Ascending aorta (tissue), 2 donors: ENCODE data around the gene CREB5. TPM values are rescaled to one million over a fixed set of nuclear protein-coding genes. Genes with fewer than 3 reads are reported as not detected.

ENCODE experiments used
- DNase-seq, 2 donors: peaks; one replicate each; pipeline ENCODE4 v3.0.0-alpha.2; 2019; ENCODE audit warnings: low spot score in 2 of 2
- H3K27ac ChIP-seq, 2 donors: fragments of 200-600 bp; sonication (generic); one replicate each; pipeline ENCODE4 v1.5.1; 2016 to 2017; ENCODE audit warnings: mild to moderate bottlenecking in 1 of 2
- H3K27me3 ChIP-seq: fragments of 200-600 bp; sonication (generic); one replicate; pipeline ENCODE4 v1.5.1; 2017
- H3K36me3 ChIP-seq, 2 donors: fragments of 200-600 bp; sonication (generic); one replicate each; pipeline ENCODE4 v1.5.1; 2016
- H3K4me1 ChIP-seq, 2 donors: fragments of 200-600 bp; sonication (generic); one replicate each; pipeline ENCODE4 v1.5.1; 2016 to 2017; ENCODE audit warnings: mild to moderate bottlenecking in 1 of 2
- H3K4me3 ChIP-seq, 2 donors: fragments of 200-600 bp; sonication (generic); one replicate each; pipeline ENCODE4 v1.5.1; 2016 to 2017; ENCODE audit warnings: mild to moderate bottlenecking in 1 of 2
- H3K9me3 ChIP-seq, 2 donors: fragments of 200-600 bp; sonication (generic); one replicate each; pipeline ENCODE4 v1.5.1; 2016
- intact Hi-C: fragments of 100-400 bp; cut with DNase I; formaldehyde crosslinking; loops from one replicate; pipeline ENCODE4 v1.15.1; 2023
- total RNA-seq: library from RNA; depleted of rRNA; stranded (reverse); fragments of >200 nt; gene quantifications from one replicate; pipeline ENCODE4 v1.1.0, GENCODE V29; 2016
- TF ChIP-seq, protein P1 (sequence below), 3 experiments: fragments of 200-600 bp in 2 of 3; fragments of 450-650 bp in 1 of 3; sonication (generic) in 2 of 3; IDR thresholded peaks; one replicate each; pipeline ENCODE4 v1.5.1; 2016 to 2019; ENCODE audit warnings: antibody characterized with exemption in 3 of 3, mild to moderate bottlenecking in 1 of 3, moderate library complexity in 1 of 3

CREB5 gene
- total RNA-seq, 1 donor from 2014 or later: 143 TPM

DNA sequence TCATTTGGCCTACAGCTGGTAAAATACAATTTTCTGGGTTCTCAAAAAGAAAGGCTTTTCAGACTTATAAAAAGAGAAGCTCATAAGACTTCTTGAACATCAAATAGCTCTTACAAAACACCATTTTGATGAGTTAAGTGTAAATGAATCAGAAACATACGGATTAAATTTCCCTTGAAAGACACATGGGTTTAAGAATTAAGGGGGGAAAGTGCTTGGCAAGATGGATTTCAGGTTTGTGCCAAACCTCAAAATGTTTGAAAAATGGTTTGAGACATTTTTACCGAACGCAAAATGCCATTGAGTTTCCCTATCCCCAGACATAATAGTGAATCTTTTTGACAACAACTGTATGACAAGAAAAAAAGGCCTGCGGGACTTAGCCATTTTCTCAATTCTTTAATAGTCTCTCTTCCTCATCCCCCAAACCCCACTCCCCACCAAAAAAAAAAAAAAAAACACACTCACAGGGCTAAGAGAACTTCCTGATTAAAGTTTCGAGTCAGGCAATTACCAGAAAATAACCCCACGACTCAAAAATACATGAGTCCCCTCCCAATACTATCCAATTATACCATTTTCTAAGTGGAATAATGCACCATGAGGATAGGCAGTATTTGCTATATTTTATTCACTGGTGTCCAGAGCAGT, 285.7 kb downstream of the CREB5 start:
- Histone ChIP-seq H3K4me3 (no peak overlapping the region), H3K36me3 (no peaks in the 10 kb centered on the region), H3K27ac (no peak overlapping the region), H3K9me3 (no peaks in the 10 kb centered on the region), H3K27me3 (no peaks in the 10 kb centered on the region), H3K4me1 (peaks cover 5 to 11% of the 10 kb centered on the region in 2 donors)
- DNase-seq: no peak
- TF ChIP-seq, protein P1, sequence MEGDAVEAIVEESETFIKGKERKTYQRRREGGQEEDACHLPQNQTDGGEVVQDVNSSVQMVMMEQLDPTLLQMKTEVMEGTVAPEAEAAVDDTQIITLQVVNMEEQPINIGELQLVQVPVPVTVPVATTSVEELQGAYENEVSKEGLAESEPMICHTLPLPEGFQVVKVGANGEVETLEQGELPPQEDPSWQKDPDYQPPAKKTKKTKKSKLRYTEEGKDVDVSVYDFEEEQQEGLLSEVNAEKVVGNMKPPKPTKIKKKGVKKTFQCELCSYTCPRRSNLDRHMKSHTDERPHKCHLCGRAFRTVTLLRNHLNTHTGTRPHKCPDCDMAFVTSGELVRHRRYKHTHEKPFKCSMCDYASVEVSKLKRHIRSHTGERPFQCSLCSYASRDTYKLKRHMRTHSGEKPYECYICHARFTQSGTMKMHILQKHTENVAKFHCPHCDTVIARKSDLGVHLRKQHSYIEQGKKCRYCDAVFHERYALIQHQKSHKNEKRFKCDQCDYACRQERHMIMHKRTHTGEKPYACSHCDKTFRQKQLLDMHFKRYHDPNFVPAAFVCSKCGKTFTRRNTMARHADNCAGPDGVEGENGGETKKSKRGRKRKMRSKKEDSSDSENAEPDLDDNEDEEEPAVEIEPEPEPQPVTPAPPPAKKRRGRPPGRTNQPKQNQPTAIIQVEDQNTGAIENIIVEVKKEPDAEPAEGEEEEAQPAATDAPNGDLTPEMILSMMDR (IDR thresholded peaks at IDR 0.05): no peak
- intact Hi-C loops: no loop called here

- TF ChIP-seq, protein P1 (IDR thresholded peaks at IDR 0.05): no peak
- peak overlapping the region; percentile 8 to 46 for H3K27ac ChIP-seq
- H3K4me1 ChIP-seq: peaks cover 5 to 11% of the 10 kb centered on the region in 2 donors
- no peaks in the 10 kb centered on the region for H3K27me3 ChIP-seq
- peak overlapping the region in 1 of 2 donors; percentile 47 for H3K4me3 ChIP-seq
- no peak for DNase-seq
- H3K9me3 ChIP-seq: no peaks in the 10 kb centered on the region
- H3K36me3 ChIP-seq: no peaks in the 10 kb centered on the region
- intact Hi-C loops: no loop called here
These were observed 286.5 kb downstream of the CREB5 start for GRCh38 chr7:28698840-28699239.

DNA sequence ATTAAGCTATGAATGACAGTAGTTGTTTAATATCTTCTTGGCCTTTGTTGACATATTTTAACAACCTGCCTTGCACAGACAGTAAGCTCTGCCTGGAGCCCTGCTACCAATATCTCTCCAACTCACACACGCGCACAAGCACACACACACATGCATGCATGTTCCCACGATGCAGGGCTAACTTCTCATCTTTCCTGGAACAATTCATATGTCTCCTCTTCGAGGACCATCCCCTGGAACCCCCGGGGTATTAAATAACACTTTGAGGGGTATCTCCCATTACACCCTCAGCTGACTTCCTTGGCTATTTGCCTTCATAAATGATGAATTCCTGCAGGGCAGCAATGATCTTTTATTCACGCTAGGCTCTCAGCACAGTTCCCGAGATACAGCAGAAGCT, 287.8 kb downstream of the CREB5 start:
- peak overlapping the region in 1 of 2 donors; percentile 40 for H3K27ac ChIP-seq
- no peaks in the 10 kb centered on the region for H3K9me3 ChIP-seq
- H3K36me3 ChIP-seq: no peaks in the 10 kb centered on the region
- intact Hi-C loops: loop anchor here (1.0 kb wide), 1 partner anchor 11 kb away; no protein-coding TSS in a partner anchor
- H3K4me3 ChIP-seq: peak overlapping the region in 1 of 2 donors; percentile 47
- no peak for DNase-seq
- peaks cover 5 to 10% of the 10 kb centered on the region in 2 donors for H3K4me1 ChIP-seq
- H3K27me3 ChIP-seq: no peaks in the 10 kb centered on the region
- TF ChIP-seq, protein P1 (IDR thresholded peaks at IDR 0.05): no peak

DNA sequence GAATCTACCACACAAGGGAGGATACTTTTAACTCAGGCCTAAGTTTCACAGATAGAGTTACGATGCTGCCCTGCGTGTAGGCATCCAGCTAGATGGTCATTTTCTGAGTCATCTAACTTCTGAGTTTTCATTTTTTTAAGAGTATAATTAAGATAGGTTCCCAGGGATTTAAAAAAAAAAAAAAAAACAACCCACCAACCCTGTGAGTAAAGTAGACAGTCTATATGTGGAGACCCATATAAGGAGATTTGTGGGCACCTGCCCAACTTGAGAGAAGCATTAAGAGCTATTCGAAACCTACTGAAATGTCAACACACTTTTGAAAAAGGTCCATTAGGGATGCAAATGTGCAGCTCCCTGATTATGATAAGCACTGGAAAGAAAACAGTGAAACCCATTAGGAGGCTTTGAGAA, 288.5 kb downstream of the CREB5 start:
- peaks cover 5 to 9% of the 10 kb centered on the region in 2 donors for H3K4me1 ChIP-seq
- no peaks in the 10 kb centered on the region for H3K9me3 ChIP-seq
- H3K36me3 ChIP-seq: no peaks in the 10 kb centered on the region
- H3K27me3 ChIP-seq: no peaks in the 10 kb centered on the region
- peak overlapping the region in 1 of 2 donors; percentile 40 for H3K27ac ChIP-seq
- intact Hi-C loops: loop anchor here (1.0 kb wide), 1 partner anchor 11 kb away; no protein-coding TSS in a partner anchor
- no peak for DNase-seq
- H3K4me3 ChIP-seq: peak overlapping the region in 1 of 2 donors; percentile 47
- TF ChIP-seq, protein P1 (IDR thresholded peaks at IDR 0.05): no peak

DNA sequence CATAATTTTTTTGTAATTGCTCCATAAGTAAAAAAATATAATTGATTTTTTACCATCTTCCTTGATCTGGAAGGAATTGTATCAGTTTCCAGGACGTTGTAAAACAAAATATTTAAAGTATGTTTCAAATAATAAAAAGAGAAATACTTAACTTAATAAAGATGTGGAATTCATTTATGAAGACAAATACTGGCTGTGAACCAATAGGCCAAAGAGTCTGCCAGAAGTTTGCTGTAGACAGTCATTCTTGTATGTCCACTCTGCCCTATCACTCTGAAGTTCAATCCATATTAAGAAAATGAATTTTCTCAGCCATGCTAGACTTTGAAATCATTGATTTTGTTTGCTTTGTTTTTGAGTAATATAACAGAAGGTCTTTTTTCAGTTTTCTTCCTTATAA, 289.4 kb downstream of the CREB5 start:
- no peaks in the 10 kb centered on the region for H3K36me3 ChIP-seq
- no peaks in the 10 kb centered on the region for H3K27me3 ChIP-seq
- H3K4me3 ChIP-seq: peak overlapping the region in 1 of 2 donors; percentile 31
- no peaks in the 10 kb centered on the region for H3K9me3 ChIP-seq
- intact Hi-C loops: no loop called here
- DNase-seq: no peak
- peaks cover 5 to 9% of the 10 kb centered on the region in 2 donors for H3K4me1 ChIP-seq
- TF ChIP-seq, protein P1 (IDR thresholded peaks at IDR 0.05): no peak
- no peak overlapping the region for H3K27ac ChIP-seq
